Measurements from ENCODE around the gene DNAH11. TPM values are rescaled to one million over a fixed set of nuclear protein-coding genes. Genes with fewer than 3 reads are reported as not detected.

Gene DNAH11
- polyA plus RNA-seq, 1 donor from 2014 or later, result 0.16 TPM

- H3F3A ChIP-seq (ENCODE audit: insufficient read depth, low read length, poor library complexity, severe bottlenecking), result no peaks in the 10 kb centered on the region
- H2AFZ ChIP-seq (ENCODE audit: low read depth, low read length), result no peak overlapping the region
- H3K9me2 ChIP-seq (ENCODE audit: insufficient read depth, low read length), result no peaks in the 10 kb centered on the region
- TF ChIP-seq MXI1 (conservative IDR thresholded peaks at IDR 0.05; ENCODE audit: poor library complexity, severe bottlenecking) (no peak), SMC3 (conservative IDR thresholded peaks at IDR 0.05; ENCODE audit: poor library complexity) (no peak), POLR2AphosphoS5 (IDR thresholded peaks at IDR 0.05) (no peak), EP300 (conservative IDR thresholded peaks at IDR 0.05; ENCODE audit: poor library complexity, severe bottlenecking) (no peak), REST (IDR thresholded peaks at IDR 0.05; ENCODE audit: borderline replicate concordance) (no peak), TAF1 (IDR thresholded peaks at IDR 0.05; ENCODE audit: low read depth) (no peak), CTCF (IDR thresholded peaks at IDR 0.05; ENCODE audit: poor library complexity, severe bottlenecking) (no peak), RAD21 (conservative IDR thresholded peaks at IDR 0.05) (no peak), EZH2 (IDR thresholded peaks at IDR 0.05; ENCODE audit: borderline replicate concordance, insufficient read depth, low read length, poor library complexity, severe bottlenecking) (no peak)
- no peaks in the 10 kb centered on the region for H4K20me1 ChIP-seq (ENCODE audit: insufficient read depth)
- H3K36me3 ChIP-seq (ENCODE audit: insufficient read depth, low read length), result no peaks in the 10 kb centered on the region
- H3K27ac ChIP-seq (ENCODE audit: low read length), result no peak overlapping the region
- no peaks in the 10 kb centered on the region for H3K79me2 ChIP-seq (replicated peaks; ENCODE audit: insufficient read depth, low read length)
- no peaks in the 10 kb centered on the region for H3K27me3 ChIP-seq (ENCODE audit: insufficient read depth, low read depth, low read length)
- no peaks in the 10 kb centered on the region for H3K9me3 ChIP-seq (ENCODE audit: low read length)
- H3K9ac ChIP-seq (ENCODE audit: low read length), result no peak overlapping the region
- no peak overlapping the region for H3K4me3 ChIP-seq (ENCODE audit: low read length)
- H3K4me2 ChIP-seq (ENCODE audit: low read length), result no peak overlapping the region
These were observed 375.4 kb downstream of the DNAH11 start for GRCh38 chr7:21918216-21918615.

- Histone ChIP-seq H3K4me3 (ENCODE audit: low read length) (no peak overlapping the region), H3K27me3 (ENCODE audit: insufficient read depth, low read depth, low read length) (peaks cover 3% of the 10 kb centered on the region), H3K27ac (ENCODE audit: low read length) (no peak overlapping the region), H3K9ac (ENCODE audit: low read length) (peak overlapping the region; percentile 17), H4K20me1 (ENCODE audit: insufficient read depth) (no peaks in the 10 kb centered on the region), H3K36me3 (ENCODE audit: insufficient read depth, low read length) (no peaks in the 10 kb centered on the region), H3K79me2 (replicated peaks; ENCODE audit: insufficient read depth, low read length) (peaks cover 5% of the 10 kb centered on the region), H3F3A (ENCODE audit: insufficient read depth, low read length, poor library complexity, severe bottlenecking) (no peaks in the 10 kb centered on the region), H3K9me2 (ENCODE audit: insufficient read depth, low read length) (no peaks in the 10 kb centered on the region), H2AFZ (ENCODE audit: low read depth, low read length) (no peak overlapping the region), H3K9me3 (ENCODE audit: low read length) (no peaks in the 10 kb centered on the region), H3K4me2 (ENCODE audit: low read length) (no peak overlapping the region)
- no peak for TF ChIP-seq RAD21 (conservative IDR thresholded peaks at IDR 0.05)
- TF ChIP-seq POLR2AphosphoS5 (IDR thresholded peaks at IDR 0.05), result no peak
- TF ChIP-seq MXI1 (conservative IDR thresholded peaks at IDR 0.05; ENCODE audit: poor library complexity, severe bottlenecking), result no peak
- TF ChIP-seq TAF1 (IDR thresholded peaks at IDR 0.05; ENCODE audit: low read depth), result no peak
- no peak for TF ChIP-seq SMC3 (conservative IDR thresholded peaks at IDR 0.05; ENCODE audit: poor library complexity)
- TF ChIP-seq EZH2 (IDR thresholded peaks at IDR 0.05; ENCODE audit: borderline replicate concordance, insufficient read depth, low read length, poor library complexity, severe bottlenecking), result no peak
- no peak for TF ChIP-seq CTCF (IDR thresholded peaks at IDR 0.05; ENCODE audit: poor library complexity, severe bottlenecking)
- TF ChIP-seq REST (IDR thresholded peaks at IDR 0.05; ENCODE audit: borderline replicate concordance), result no peak
- no peak for TF ChIP-seq EP300 (conservative IDR thresholded peaks at IDR 0.05; ENCODE audit: poor library complexity, severe bottlenecking)
These were observed 378.1 kb downstream of the DNAH11 start for GRCh38 chr7:21920936-21921335.

Measured in neural cell (in vitro differentiated cells).